K562 (cell line): ENCODE data around the gene MYO1D. TPM values are rescaled to one million over a fixed set of nuclear protein-coding genes. Genes with fewer than 3 reads are reported as not detected.
A peak's percentile ranks its signal among the peaks of the same experiment; 100 is the strongest.

Experiments
- BACH1 ChIP-seq: fragments of 200-800 bp; sonication (Bioruptor generic); IDR thresholded peaks from 2 replicates; pipeline ENCODE4 v1.6.1; 2016; ENCODE audit warnings: missing genetic modification characterization, missing compliant biosample characterization
- BCLAF1 ChIP-seq, 2 experiments: fragments of 450-650 bp in 1 of 2; IDR thresholded peaks; 2 replicates each; pipeline ENCODE4 v1.6.1; 2011 to 2017; ENCODE audit warnings: low read depth in 2 of 2, antibody characterized with exemption in 1 of 2, borderline replicate concordance in 1 of 2, low read length in 1 of 2, mild to moderate bottlenecking in 1 of 2, mixed read lengths in 1 of 2; ENCODE audit not compliant: control insufficient read depth in 1 of 2
- CTCFL ChIP-seq: IDR thresholded peaks from 2 replicates; pipeline ENCODE4 v1.6.1; 2011; ENCODE audit warnings: borderline replicate concordance, low read depth, mild to moderate bottlenecking, moderate library complexity, low read length; ENCODE audit not compliant: insufficient read depth, poor library complexity, severe bottlenecking
- DMBX1 ChIP-seq: fragments of 250-450 bp; sonication (Bioruptor Pico); IDR thresholded peaks from 2 replicates; pipeline ENCODE4 v1.8.0; 2022; ENCODE audit warnings: inconsistent platforms, mild to moderate bottlenecking, moderate library complexity, borderline replicate concordance
- HDAC6 ChIP-seq: IDR thresholded peaks from 2 replicates; pipeline ENCODE4 v1.6.1; 2012; ENCODE audit warnings: low read depth, mild to moderate bottlenecking, control low read depth, inconsistent platforms, low read length, moderate library complexity
- MYBL2 ChIP-seq, 2 experiments: fragments of 450-650 bp in 1 of 2; sonication (generic) in 1 of 2; formaldehyde crosslinking in 1 of 2; IDR thresholded peaks; 2 replicates each; pipeline versions ENCODE4 v1.6.1 to v1.8.1; 2017 to 2022; ENCODE audit warnings: borderline replicate concordance in 1 of 2, inconsistent platforms in 1 of 2, low read depth in 1 of 2, mild to moderate bottlenecking in 1 of 2, missing genetic modification reagents in 1 of 2, moderate library complexity in 1 of 2
- RBM39 ChIP-seq: fragments of 200-400 bp; formaldehyde crosslinking; optimal IDR thresholded peaks from 2 replicates; pipeline ENCODE3; 2018; ENCODE audit warnings: low read depth, low read length
- SMAD4 ChIP-seq: fragments of 250-450 bp; sonication (Bioruptor Pico); conservative IDR thresholded peaks from 2 replicates; pipeline ENCODE4 v1.8.0; 2021; ENCODE audit warnings: inconsistent platforms, mild to moderate bottlenecking, moderate library complexity
- SMC3 ChIP-seq: conservative IDR thresholded peaks from 2 replicates; pipeline ENCODE4 v1.6.1; 2011; ENCODE audit warnings: low read depth, low read length, improper control_type of control experiment; ENCODE audit not compliant: insufficient read depth
- U2AF2 ChIP-seq: fragments of 200-400 bp; formaldehyde crosslinking; optimal IDR thresholded peaks from 2 replicates; pipeline ENCODE3; 2017; ENCODE audit warnings: low read depth, mild to moderate bottlenecking, low read length
- ZNF143 ChIP-seq: sonication (generic); formaldehyde crosslinking; IDR thresholded peaks from 2 replicates; pipeline ENCODE4 v1.9.0; 2022; ENCODE audit warnings: mild to moderate bottlenecking, missing genetic modification reagents
- ZNF165 ChIP-seq: fragments of 250-450 bp; sonication (Bioruptor Pico); IDR thresholded peaks from 2 replicates; pipeline ENCODE4 v1.4.0; 2020; ENCODE audit warnings: borderline replicate concordance
- ZNF408 ChIP-seq: fragments of 250-450 bp; sonication (Bioruptor Pico); IDR thresholded peaks from 2 replicates; pipeline ENCODE4 v1.4.0; 2020; ENCODE audit warnings: low read depth, mild to moderate bottlenecking, moderate library complexity
- ZNF668 ChIP-seq: fragments of 250-450 bp; sonication (Bioruptor Pico); IDR thresholded peaks from 2 replicates; pipeline ENCODE4 v1.8.0; 2022; ENCODE audit warnings: mild to moderate bottlenecking, inconsistent platforms
- polyA plus RNA-seq, 8 experiments: library from polyadenylated mRNA; depleted of rRNA in 4 of 8; stranded (reverse) in 5 of 8; unstranded in 3 of 8; fragments of >200 nt; fragmentation: Nextera tagmentation in 2 of 8; fragmentation: Illumina TruSeq in 1 of 8; extraction: Ambion mirVana in 2 of 8; extraction: Trizol in 1 of 8; gene quantifications; 2 replicates each; pipeline versions ENCODE4 v1.2.1 to v1.2.3, GENCODE V29; 2011 to 2014; ENCODE audit warnings: inconsistent platforms in 1 of 8, missing spikeins in 1 of 8
- total RNA-seq, 7 experiments: library from RNA; depleted of rRNA in 6 of 7; stranded (reverse); fragments of >200 nt in 6 of 7; fragmentation: Illumina TruSeq in 2 of 7; extraction: Trizol in 2 of 7; gene quantifications; 2 replicates each; pipeline versions ENCODE4 v1.2.1 to v1.2.3, GENCODE V29; 2011 to 2021; ENCODE audit warnings: low replicate concordance in 1 of 7
- TF ChIP-seq, protein P1 (sequence below): fragments of 250-450 bp; sonication (Bioruptor Pico); IDR thresholded peaks from 2 replicates; pipeline ENCODE4 v1.8.0; 2022; ENCODE audit warnings: moderate library complexity, mild to moderate bottlenecking, inconsistent platforms
- TF ChIP-seq, protein P2 (sequence below), 3 experiments: fragments of 200-800 bp in 1 of 3; fragments of 250-450 bp in 1 of 3; fragments of 450-650 bp in 1 of 3; sonication (Bioruptor Pico) in 1 of 3; sonication (Bioruptor generic) in 1 of 3; formaldehyde crosslinking in 1 of 3; IDR thresholded peaks; 2 replicates each; pipeline versions ENCODE4 v1.6.1 to v1.8.0; 2016 to 2022; ENCODE audit warnings: mild to moderate bottlenecking in 2 of 3, missing genetic modification characterization in 2 of 3, missing compliant biosample characterization in 1 of 3, moderate library complexity in 1 of 3

The MYO1D gene
- total and polyA plus RNA-seq, 9 of the 15 experiments (the other 6 are each of a cell fraction or from before 2014, with no cell fraction given), result 2.1 to 71.2 (median 45.4) TPM

- TF ChIP-seq SMC3 (no peak), CTCFL (no peak), U2AF2 (no peak), ZNF165 (CRISPR knock-in tag) (no peak), MYBL2 (IDR thresholded peaks at IDR 0.05; ENCODE audit: low read depth) (no peak), MYBL2 (CRISPR knock-in tag; IDR thresholded peaks at IDR 0.05; ENCODE audit: borderline replicate concordance) (no peak), BACH1 (tag) (peak; percentile 19; the same call in 1 of the 2 replicates), ZNF408 (CRISPR knock-in tag) (no peak), ZNF143 (CRISPR knock-in tag) (no peak), SMAD4 (CRISPR knock-in tag) (0 out of 2 replicates have a peak, but pooled peaks have one; percentile 54), BCLAF1 (IDR thresholded peaks at IDR 0.05; ENCODE audit: borderline replicate concordance in 1 of 2, control insufficient read depth in 1 of 2, low read depth in 2 of 2, low read length in 1 of 2) (no peak), DMBX1 (peak; percentile 57), RBM39 (no peak), ZNF668 (CRISPR knock-in tag) (no peak), HDAC6 (no peak)
- TF ChIP-seq, protein P1, sequence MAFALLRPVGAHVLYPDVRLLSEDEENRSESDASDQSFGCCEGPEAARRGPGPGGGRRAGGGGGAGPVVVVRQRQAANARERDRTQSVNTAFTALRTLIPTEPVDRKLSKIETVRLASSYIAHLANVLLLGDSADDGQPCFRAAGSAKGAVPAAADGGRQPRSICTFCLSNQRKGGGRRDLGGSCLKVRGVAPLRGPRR, result no peak
- TF ChIP-seq, protein P2, sequence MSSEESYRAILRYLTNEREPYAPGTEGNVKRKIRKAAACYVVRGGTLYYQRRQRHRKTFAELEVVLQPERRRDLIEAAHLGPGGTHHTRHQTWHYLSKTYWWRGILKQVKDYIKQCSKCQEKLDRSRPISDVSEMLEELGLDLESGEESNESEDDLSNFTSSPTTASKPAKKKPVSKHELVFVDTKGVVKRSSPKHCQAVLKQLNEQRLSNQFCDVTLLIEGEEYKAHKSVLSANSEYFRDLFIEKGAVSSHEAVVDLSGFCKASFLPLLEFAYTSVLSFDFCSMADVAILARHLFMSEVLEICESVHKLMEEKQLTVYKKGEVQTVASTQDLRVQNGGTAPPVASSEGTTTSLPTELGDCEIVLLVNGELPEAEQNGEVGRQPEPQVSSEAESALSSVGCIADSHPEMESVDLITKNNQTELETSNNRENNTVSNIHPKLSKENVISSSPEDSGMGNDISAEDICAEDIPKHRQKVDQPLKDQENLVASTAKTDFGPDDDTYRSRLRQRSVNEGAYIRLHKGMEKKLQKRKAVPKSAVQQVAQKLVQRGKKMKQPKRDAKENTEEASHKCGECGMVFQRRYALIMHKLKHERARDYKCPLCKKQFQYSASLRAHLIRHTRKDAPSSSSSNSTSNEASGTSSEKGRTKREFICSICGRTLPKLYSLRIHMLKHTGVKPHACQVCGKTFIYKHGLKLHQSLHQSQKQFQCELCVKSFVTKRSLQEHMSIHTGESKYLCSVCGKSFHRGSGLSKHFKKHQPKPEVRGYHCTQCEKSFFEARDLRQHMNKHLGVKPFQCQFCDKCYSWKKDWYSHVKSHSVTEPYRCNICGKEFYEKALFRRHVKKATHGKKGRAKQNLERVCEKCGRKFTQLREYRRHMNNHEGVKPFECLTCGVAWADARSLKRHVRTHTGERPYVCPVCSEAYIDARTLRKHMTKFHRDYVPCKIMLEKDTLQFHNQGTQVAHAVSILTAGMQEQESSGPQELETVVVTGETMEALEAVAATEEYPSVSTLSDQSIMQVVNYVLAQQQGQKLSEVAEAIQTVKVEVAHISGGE (CRISPR knock-in tag; IDR thresholded peaks at IDR 0.05), result 0 out of 6 replicates have a peak, but pooled peaks of 1 of the 3 experiments have one; percentile 28
Measured at GRCh38 chr17:32912218-32912897, 35.4 kb upstream of the MYO1D start (continued).
